BJ (cell line): ENCODE data around the gene ZNF91. TPM values are rescaled to one million over a fixed set of nuclear protein-coding genes. Genes with fewer than 3 reads are reported as not detected.
"Not testable (repeated sequence)": the region's sequence is repeated elsewhere in the genome, so short reads cannot be mapped to it uniquely, and the experiment has no call there.

Experiments
- CTCF ChIA-PET: fragments of 350-600 bp; formaldehyde crosslinking; extraction: SDS; loops from one replicate; lab custom pipeline; 2021; ENCODE audit warnings: antibody characterized with exemption, inconsistent platforms; lab: Yijun Ruan, JAX
- POLR2A ChIA-PET: fragments of 300-600 bp; sonication (Branson Sonifier 250); formaldehyde crosslinking; extraction: SDS; loops from one replicate; lab custom pipeline; 2021; ENCODE audit warnings: antibody characterized with exemption; lab: Charles Lee
- DNase-seq: peaks from one replicate; pipeline ENCODE4 v3.0.0-alpha.2; 2011; ENCODE audit warnings: low read depth
- H3K27me3 ChIP-seq: 2 replicates; pipeline ENCODE4 v1.6.0; 2011; ENCODE audit warnings: low read length; ENCODE audit not compliant: control insufficient read depth, insufficient read depth
- H3K36me3 ChIP-seq: 2 replicates; pipeline ENCODE4 v1.5.1; 2011; ENCODE audit warnings: low read length; ENCODE audit not compliant: control insufficient read depth, insufficient read depth
- H3K4me3 ChIP-seq: 2 replicates; pipeline ENCODE4 v1.5.1; 2011; ENCODE audit warnings: low read depth, mild to moderate bottlenecking, control low read depth, low read length
- polyA plus RNA-seq: library from polyadenylated mRNA; depleted of rRNA; stranded (reverse); fragments of >200 nt; gene quantifications from 2 replicates; pipeline ENCODE4 v1.2.3, GENCODE V29; 2011
- TF ChIP-seq, protein P1 (sequence below): IDR thresholded peaks from 2 replicates; pipeline ENCODE4 v1.5.1; 2011; ENCODE audit warnings: low read depth, mild to moderate bottlenecking, control low read depth, inconsistent platforms, low read length, moderate library complexity; ENCODE audit not compliant: insufficient read depth

ZNF91 gene
- polyA plus RNA-seq, 1 experiment = 8.3 TPM

DNA sequence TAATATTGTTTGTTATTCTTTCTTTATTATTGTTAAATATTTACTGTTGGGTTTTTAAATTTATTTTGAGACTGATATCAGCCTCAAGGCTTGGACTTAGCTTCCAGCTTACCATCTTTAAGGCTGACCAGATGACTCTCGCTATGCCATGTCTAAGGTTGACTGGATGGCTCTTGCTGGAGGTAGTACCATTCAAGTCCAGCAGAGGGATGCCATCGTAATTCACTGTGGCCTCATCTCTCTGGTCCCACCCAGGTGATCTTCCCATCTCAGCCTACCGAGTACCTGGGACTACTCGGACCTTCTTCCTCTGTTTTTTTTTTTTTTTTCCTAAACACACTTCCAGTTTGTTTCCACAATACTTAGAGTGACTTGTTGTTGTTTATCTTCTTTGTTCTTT, 41.7 kb upstream of the ZNF91 start:
- no peaks in the 10 kb centered on the region for H3K36me3 ChIP-seq
- TF ChIP-seq, protein P1, sequence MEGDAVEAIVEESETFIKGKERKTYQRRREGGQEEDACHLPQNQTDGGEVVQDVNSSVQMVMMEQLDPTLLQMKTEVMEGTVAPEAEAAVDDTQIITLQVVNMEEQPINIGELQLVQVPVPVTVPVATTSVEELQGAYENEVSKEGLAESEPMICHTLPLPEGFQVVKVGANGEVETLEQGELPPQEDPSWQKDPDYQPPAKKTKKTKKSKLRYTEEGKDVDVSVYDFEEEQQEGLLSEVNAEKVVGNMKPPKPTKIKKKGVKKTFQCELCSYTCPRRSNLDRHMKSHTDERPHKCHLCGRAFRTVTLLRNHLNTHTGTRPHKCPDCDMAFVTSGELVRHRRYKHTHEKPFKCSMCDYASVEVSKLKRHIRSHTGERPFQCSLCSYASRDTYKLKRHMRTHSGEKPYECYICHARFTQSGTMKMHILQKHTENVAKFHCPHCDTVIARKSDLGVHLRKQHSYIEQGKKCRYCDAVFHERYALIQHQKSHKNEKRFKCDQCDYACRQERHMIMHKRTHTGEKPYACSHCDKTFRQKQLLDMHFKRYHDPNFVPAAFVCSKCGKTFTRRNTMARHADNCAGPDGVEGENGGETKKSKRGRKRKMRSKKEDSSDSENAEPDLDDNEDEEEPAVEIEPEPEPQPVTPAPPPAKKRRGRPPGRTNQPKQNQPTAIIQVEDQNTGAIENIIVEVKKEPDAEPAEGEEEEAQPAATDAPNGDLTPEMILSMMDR = no peak; the same call in 1 of the 2 replicates

DNA sequence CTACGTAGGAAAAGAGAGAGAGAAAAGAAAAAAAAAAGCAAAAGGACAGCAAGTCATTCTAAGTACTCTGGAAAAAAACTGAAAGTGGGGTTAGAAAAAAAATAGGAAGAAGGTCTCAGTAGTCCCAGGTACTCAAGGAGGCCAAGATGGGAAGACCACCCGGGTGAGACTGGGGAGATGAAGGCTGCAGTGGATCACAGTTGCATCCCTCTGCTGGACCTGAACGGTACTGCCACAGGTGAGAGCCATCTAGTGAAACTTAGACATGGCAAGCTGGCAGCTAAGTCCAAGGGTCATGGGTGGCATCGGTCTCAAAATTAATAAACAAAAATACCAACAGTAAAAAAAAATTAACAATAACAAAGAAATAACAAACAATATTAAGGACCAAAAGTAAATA, 41.0 kb upstream of the ZNF91 start:
- no peaks in the 10 kb centered on the region for H3K36me3 ChIP-seq
- DNase-seq = no peak
- H3K27me3 ChIP-seq = no peaks in the 10 kb centered on the region
- ChIA-PET CTCF (no interaction called here), POLR2A (no interaction called here)
- TF ChIP-seq, protein P1 = peak; percentile 17; the same call in 1 of the 2 replicates
- no peak overlapping the region for H3K4me3 ChIP-seq

More for the DNA sequence above, 41.7 kb upstream of the ZNF91 start:
- no peak overlapping the region for H3K4me3 ChIP-seq
- DNase-seq = no peak
- ChIA-PET CTCF (no interaction called here), POLR2A (no interaction called here)
- no peaks in the 10 kb centered on the region for H3K27me3 ChIP-seq

DNA sequence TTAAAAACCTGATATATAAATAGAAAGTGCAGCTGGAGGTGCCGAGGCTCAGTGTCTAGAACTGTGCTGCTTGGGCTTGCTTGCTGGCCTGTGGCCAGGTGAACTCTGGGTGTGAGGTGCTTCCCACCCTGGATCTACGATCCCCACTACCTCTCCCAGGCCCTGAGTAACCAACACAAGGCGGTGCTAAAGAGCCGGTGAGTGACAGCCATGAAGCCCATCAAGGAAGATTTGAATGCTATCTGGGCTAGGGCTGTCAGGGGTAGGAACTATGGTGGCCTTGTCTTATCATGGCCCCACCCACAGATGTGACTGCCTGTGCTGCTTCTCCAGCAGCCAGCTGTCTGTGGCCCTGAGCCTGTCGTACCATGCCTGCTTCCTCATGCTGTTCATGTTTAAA, 25.6 kb upstream of the ZNF91 start:
- Histone ChIP-seq H3K4me3 (no peak overlapping the region), H3K36me3 (no peaks in the 10 kb centered on the region), H3K27me3 (no peaks in the 10 kb centered on the region)
- TF ChIP-seq, protein P1 = no peak
- DNase-seq = no peak
- ChIA-PET POLR2A (no interaction called here), CTCF (no interaction called here)

DNA sequence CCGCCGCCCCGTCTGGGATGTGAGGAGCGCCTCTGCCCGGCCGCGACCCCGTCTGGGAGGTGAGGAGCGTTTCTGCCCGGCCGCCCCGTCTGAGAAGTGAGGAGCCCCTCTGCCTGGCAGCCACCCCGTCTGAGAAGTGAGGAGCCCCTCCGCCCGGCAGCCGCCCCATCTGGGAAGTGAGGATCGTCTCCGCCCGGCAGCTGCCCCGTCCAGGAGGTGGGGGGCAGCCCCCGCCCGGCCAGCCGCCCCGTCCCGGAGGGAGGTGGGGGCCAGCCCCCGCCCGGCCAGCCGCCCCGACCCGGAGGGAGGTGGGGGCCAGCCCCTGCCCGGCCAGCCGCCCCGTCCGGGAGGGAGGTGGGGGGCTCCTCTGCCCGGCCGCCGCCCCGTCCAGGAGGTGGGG, 24.0 kb upstream of the ZNF91 start:
- H3K27me3 ChIP-seq, CTCF ChIA-PET, H3K36me3 ChIP-seq, DNase-seq, H3K4me3 ChIP-seq, POLR2A ChIA-PET: not testable (repeated sequence)

DNA sequence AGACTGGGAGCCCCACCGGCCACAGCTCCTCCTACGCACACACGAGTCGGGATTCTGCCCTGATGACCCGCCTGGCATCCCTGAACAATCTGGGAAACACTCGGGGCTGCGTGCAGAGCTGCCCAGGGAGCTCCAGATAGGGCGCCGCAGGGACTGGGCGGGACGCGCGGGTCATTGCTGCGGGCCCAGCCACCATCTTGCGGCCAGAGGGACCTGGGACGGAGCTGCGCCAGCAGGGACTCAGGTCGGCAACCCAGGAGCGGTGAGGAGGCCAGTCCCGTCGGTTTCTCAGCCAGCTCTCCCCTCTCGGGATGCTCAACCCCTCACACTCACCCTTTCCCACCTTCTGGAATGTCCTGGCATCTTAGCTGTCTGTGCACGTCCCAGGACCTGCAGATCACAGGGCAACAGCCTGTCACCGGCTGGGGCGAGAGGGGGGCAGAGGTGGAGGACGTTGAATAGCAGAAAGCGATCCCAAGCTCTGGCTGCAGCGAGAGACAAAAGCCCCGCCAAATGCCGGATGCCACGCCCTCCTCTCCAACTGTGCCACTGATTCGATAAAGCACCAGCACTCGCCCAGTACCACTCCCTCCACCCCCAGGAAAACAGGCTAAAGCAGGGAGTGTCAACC, 20.4 kb upstream of the ZNF91 start:
- no peaks in the 10 kb centered on the region for H3K36me3 ChIP-seq
- POLR2A ChIA-PET = no interaction called here
- DNase-seq = no peak
- H3K27me3 ChIP-seq = no peaks in the 10 kb centered on the region
- CTCF ChIA-PET = no interaction called here
- H3K4me3 ChIP-seq = peak overlapping the region; percentile 39
- TF ChIP-seq, protein P1 = no peak

DNA sequence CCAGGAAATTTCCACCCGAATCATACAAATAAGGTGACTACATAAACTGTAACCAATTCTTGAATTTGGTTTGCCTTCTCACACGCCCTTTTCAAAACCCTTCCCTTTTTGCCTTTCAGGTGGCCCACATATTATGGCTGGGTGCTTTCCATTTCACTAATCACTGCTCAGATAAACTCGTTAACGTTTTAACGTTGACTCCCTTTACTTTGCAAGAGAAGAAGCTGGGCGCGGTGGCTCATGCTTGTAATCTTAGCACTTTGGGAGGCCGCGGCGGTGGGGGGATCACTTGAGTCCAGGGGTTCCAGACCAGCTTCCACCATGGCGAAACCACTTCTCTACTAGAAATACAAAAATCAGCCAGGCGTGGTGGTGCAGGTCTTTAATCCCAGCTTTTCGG, 19.8 kb upstream of the ZNF91 start:
- no peak for DNase-seq
- ChIA-PET CTCF (no interaction called here), POLR2A (no interaction called here)
- Histone ChIP-seq H3K27me3 (no peaks in the 10 kb centered on the region), H3K4me3 (no peak overlapping the region), H3K36me3 (no peaks in the 10 kb centered on the region)
- TF ChIP-seq, protein P1 = no peak
